ENCODE measurements around the gene C10orf90.

C10orf90 gene

DNA sequence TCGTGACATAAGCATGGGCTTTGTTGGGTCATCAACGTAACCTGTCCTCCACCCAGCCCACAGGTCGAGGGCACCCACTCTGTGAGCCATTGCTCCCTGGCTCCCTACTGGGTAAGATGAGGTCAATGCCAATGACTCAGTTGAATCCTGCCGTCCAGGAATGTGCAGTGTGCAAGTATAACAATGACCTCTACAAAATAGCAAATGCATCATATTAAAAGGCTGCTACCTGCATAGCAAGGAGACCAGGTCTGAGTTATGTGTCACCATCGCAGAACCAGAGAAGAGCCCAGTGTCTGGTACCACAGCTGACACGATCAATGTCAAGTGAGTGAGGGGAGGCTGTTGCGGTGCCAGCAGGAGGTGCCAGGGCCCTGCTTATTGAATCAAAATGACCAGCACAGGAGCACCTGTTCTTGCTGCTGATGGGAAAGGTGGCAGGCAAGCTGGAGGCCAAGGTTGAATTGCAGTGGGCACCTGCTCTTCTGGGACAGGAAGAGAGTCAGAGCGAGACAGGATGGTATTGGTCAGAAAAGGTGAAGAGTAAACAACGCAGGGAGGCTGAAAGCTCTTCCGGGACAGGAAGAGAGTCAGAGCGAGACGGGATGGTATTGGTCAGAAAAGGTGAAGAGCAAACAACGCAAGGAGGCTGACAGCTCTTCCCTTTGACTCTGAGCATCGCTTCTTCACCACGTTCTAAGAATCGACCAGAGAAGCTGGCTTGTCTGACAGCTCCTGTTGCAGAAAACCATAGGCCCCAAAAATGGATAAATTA, 173.5 kb downstream of the C10orf90 start:
- Histone ChIP-seq H3K4me3 (ENCODE audit: low read length) (no peak overlapping the region), H3K27ac (ENCODE audit: low read length) (no peak overlapping the region), H3K27me3 (ENCODE audit: control insufficient read depth, insufficient read depth, low read length) (no peaks in the 10 kb centered on the region), H3K36me3 (ENCODE audit: control insufficient read depth, low read depth, low read length) (no peaks in the 10 kb centered on the region), H3K4me1 (ENCODE audit: control insufficient read depth, low read depth, low read length) (no peaks in the 10 kb centered on the region), H3K9me3 (ENCODE audit: control insufficient read depth, low read depth, low read length) (no peaks in the 10 kb centered on the region), H3K9ac (ENCODE audit: low read length) (no peak overlapping the region)

DNA sequence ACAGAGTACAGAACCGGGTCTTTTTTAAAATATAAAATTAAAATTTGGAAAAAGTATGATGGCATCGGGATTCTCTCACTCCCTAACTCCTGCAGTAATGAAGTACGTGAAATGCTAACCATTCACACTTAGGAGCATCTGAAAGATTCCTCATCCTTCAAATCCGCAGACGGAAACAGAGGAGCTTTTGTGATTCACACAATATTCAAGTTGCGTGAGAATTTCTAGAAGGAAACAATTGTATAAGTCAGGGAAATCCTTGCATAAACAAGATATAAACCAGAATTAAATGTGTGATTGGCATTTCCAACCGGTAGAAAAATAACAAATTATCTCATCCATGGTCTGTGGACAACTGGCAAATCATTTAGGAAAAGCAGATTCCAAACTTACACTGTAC, 179.0 kb downstream of the C10orf90 start:
- H3K27ac ChIP-seq (ENCODE audit: low read length) = no peak overlapping the region
- H3K4me3 ChIP-seq (ENCODE audit: low read length) = no peak overlapping the region
- H3K27me3 ChIP-seq (ENCODE audit: control insufficient read depth, insufficient read depth, low read length) = no peaks in the 10 kb centered on the region
- H3K36me3 ChIP-seq (ENCODE audit: control insufficient read depth, low read depth, low read length) = no peaks in the 10 kb centered on the region
- no peak overlapping the region for H3K9ac ChIP-seq (ENCODE audit: low read length)
- H3K4me1 ChIP-seq (ENCODE audit: control insufficient read depth, low read depth, low read length) = no peaks in the 10 kb centered on the region
- peaks cover 6% of the 10 kb centered on the region for H3K9me3 ChIP-seq (ENCODE audit: control insufficient read depth, low read depth, low read length)

DNA sequence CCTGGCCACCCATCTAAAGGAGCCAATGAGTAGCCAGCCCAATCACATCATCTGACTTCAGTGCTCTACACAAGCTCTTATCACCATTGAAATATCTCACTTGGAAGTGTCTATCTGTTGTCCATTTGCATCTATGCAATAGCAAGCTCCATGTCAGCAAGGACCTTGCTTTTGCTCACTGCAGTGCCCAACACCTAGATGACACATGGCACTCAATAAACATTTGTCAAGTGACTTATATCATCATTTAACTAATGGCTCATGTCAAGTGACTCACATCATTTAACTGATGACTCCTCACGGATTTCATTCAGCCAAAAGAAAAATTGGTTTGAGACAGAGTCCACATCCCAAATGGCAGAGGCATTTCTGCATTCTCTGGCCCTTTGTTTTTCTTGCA, 189.3 kb downstream of the C10orf90 start:
- no peak overlapping the region for H3K27ac ChIP-seq (ENCODE audit: low read length)
- H3K9ac ChIP-seq (ENCODE audit: low read length) = no peak overlapping the region
- no peaks in the 10 kb centered on the region for H3K4me1 ChIP-seq (ENCODE audit: control insufficient read depth, low read depth, low read length)
- H3K27me3 ChIP-seq (ENCODE audit: control insufficient read depth, insufficient read depth, low read length) = no peaks in the 10 kb centered on the region
- H3K36me3 ChIP-seq (ENCODE audit: control insufficient read depth, low read depth, low read length) = no peaks in the 10 kb centered on the region
- H3K9me3 ChIP-seq (ENCODE audit: control insufficient read depth, low read depth, low read length) = no peaks in the 10 kb centered on the region
- H3K4me3 ChIP-seq (ENCODE audit: low read length) = no peak overlapping the region

DNA sequence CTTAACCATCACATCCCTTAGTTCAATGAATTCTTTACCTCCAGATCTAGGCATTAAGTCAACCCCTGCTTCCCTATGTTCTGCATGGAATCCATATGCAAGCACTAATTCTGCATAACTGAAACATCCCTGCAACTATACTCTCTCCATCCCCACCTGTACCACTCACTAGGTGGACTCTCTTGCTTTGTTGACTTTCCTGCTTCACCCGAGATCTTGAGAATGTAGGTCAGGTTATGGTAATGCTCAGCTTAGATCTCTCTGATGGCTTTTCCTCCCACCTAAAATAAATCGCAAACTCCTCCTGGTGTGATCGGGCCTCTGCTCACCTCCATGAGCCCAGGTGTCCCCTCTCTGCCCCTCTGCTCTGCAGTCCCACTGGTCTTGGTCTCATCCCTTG, 189.8 kb downstream of the C10orf90 start:
- H3K4me1 ChIP-seq (ENCODE audit: control insufficient read depth, low read depth, low read length) = no peaks in the 10 kb centered on the region
- H3K27me3 ChIP-seq (ENCODE audit: control insufficient read depth, insufficient read depth, low read length) = no peaks in the 10 kb centered on the region
- H3K36me3 ChIP-seq (ENCODE audit: control insufficient read depth, low read depth, low read length) = no peaks in the 10 kb centered on the region
- no peak overlapping the region for H3K4me3 ChIP-seq (ENCODE audit: low read length)
- H3K9me3 ChIP-seq (ENCODE audit: control insufficient read depth, low read depth, low read length) = no peaks in the 10 kb centered on the region
- no peak overlapping the region for H3K9ac ChIP-seq (ENCODE audit: low read length)
- H3K27ac ChIP-seq (ENCODE audit: low read length) = no peak overlapping the region

DNA sequence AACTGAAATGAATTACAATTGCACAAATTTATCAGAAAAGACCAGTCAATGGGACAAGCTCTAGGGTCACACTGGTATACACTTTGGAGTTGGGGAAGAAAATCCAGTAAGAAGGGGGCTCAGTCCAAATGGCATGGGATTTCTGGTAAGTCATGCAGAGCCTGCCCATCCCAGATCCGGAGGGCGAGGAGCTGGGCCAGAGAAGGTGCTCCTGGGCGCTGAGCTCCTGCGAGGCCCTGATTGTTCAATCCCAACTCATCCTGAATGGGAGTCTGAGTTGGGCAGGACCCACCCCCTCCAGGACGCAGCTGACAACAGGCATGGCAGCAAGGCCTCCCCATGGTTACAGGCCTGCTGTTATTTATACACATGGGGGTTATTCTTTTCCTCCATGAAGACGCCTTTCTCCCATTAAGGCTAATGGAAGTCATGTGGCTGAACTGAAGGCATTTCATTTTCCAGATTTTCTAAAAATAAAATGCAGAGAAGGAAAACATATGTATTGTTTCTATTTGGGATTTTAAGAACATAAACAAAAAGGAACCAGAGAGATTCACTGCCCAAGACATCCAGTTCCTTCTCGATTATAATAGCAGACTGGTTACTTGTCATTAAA, 191.1 kb downstream of the C10orf90 start:
- H3K9ac ChIP-seq (ENCODE audit: low read length) = no peak overlapping the region
- no peaks in the 10 kb centered on the region for H3K27me3 ChIP-seq (ENCODE audit: control insufficient read depth, insufficient read depth, low read length)
- no peaks in the 10 kb centered on the region for H3K9me3 ChIP-seq (ENCODE audit: control insufficient read depth, low read depth, low read length)
- no peaks in the 10 kb centered on the region for H3K4me1 ChIP-seq (ENCODE audit: control insufficient read depth, low read depth, low read length)
- H3K4me3 ChIP-seq (ENCODE audit: low read length) = no peak overlapping the region
- H3K27ac ChIP-seq (ENCODE audit: low read length) = no peak overlapping the region
- no peaks in the 10 kb centered on the region for H3K36me3 ChIP-seq (ENCODE audit: control insufficient read depth, low read depth, low read length)

DNA sequence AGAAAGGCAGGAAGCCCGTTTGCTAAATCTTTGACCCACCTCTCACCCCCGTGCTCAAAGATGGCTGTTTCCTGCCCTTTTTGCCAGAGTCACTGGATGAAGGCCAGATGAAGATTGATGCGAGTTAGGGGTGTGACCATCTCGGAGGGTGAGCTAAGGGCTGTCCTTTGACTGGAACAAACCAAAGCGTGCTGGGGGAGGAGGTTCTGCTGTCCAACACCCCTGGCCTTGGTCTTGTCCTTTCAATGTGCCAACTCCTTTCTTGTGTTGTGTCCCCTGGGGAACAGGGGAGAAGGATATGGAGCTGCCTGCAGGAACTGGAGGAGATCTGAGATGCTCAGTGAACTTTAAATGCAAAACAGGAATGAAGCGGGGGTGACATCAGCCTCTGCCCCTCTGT, 191.9 kb downstream of the C10orf90 start:
- Histone ChIP-seq H3K4me3 (ENCODE audit: low read length) (no peak overlapping the region), H3K27ac (ENCODE audit: low read length) (no peak overlapping the region), H3K9me3 (ENCODE audit: control insufficient read depth, low read depth, low read length) (no peaks in the 10 kb centered on the region), H3K36me3 (ENCODE audit: control insufficient read depth, low read depth, low read length) (no peaks in the 10 kb centered on the region), H3K27me3 (ENCODE audit: control insufficient read depth, insufficient read depth, low read length) (no peaks in the 10 kb centered on the region), H3K4me1 (ENCODE audit: control insufficient read depth, low read depth, low read length) (no peaks in the 10 kb centered on the region), H3K9ac (ENCODE audit: low read length) (no peak overlapping the region)

DNA sequence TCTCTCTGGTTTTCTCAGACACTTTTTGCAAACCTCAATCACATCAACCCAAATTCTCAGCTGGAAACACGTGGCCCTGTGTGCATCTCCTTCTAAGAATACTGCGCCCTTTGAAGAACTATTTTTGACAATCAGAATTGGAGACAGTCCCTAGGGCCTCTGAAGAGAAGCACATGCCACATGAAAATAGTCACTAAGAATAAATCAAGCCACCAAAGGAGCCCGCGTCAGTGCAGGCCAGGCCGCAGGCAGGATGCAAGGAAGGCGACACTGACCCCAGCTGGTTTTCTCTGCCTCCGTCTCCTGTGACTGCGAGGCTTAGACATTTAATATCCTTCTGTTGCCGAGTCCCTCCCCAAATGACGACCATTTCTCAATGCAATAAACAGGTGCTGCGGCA, 194.2 kb downstream of the C10orf90 start:
- Histone ChIP-seq H3K4me1 (ENCODE audit: control insufficient read depth, low read depth, low read length) (no peaks in the 10 kb centered on the region), H3K9ac (ENCODE audit: low read length) (no peak overlapping the region), H3K27ac (ENCODE audit: low read length) (no peak overlapping the region), H3K27me3 (ENCODE audit: control insufficient read depth, insufficient read depth, low read length) (no peaks in the 10 kb centered on the region), H3K36me3 (ENCODE audit: control insufficient read depth, low read depth, low read length) (no peaks in the 10 kb centered on the region), H3K9me3 (ENCODE audit: control insufficient read depth, low read depth, low read length) (no peaks in the 10 kb centered on the region), H3K4me3 (ENCODE audit: low read length) (no peak overlapping the region)

DNA sequence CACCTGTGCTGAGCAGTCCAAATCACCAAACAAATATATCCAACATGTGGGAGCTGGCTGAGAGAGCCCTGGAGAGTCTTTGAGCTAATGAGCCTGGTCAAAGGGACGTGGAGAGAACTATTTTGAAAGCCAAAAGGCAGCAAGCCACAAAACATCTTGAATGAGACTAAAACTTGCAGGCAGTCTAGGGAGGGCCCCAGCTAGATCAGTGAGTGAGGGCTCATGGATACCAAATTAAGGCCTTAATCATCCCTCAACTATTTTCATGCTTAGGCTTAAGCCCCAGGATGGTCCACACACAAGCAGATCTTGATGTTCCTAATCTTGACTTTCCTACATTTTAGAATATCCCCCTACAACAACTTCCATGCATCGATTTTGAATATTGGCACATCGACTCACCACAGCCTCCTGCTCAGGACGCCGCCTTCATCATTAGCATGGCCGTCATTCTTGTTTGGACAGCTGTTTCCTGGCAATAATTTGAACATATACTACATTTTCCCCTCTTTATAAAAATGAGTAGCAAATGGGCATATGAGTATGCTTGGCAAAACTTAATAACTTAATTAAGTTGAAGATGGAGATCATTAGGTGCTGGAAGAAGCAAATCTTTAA, 195.3 kb downstream of the C10orf90 start:
- Histone ChIP-seq H3K9ac (ENCODE audit: low read length) (no peak overlapping the region), H3K4me1 (ENCODE audit: control insufficient read depth, low read depth, low read length) (no peaks in the 10 kb centered on the region), H3K9me3 (ENCODE audit: control insufficient read depth, low read depth, low read length) (no peaks in the 10 kb centered on the region), H3K27ac (ENCODE audit: low read length) (no peak overlapping the region), H3K27me3 (ENCODE audit: control insufficient read depth, insufficient read depth, low read length) (no peaks in the 10 kb centered on the region), H3K36me3 (ENCODE audit: control insufficient read depth, low read depth, low read length) (no peaks in the 10 kb centered on the region), H3K4me3 (ENCODE audit: low read length) (no peak overlapping the region)

DNA sequence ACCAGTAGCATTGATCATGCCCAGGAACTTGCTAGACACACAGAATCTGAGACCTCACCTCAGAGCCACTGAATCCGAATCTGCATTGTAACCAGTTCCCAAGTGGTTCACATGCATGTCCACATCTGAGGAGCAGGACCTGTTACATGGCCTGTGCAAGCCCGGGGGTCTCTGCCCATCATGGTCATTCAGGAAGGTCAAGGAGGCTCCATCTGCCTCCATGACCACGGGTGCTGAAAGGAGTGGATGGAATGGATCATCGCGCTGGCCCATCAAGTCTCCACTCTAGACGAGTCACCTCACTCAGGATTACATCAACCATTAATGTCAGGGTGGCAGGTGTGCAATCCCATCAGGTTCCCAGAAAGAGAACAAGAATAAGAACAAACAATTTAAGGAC, 196.5 kb downstream of the C10orf90 start:
- Histone ChIP-seq H3K27ac (ENCODE audit: low read length) (no peak overlapping the region), H3K4me3 (ENCODE audit: low read length) (no peak overlapping the region), H3K27me3 (ENCODE audit: control insufficient read depth, insufficient read depth, low read length) (no peaks in the 10 kb centered on the region), H3K9me3 (ENCODE audit: control insufficient read depth, low read depth, low read length) (no peaks in the 10 kb centered on the region), H3K4me1 (ENCODE audit: control insufficient read depth, low read depth, low read length) (no peaks in the 10 kb centered on the region), H3K36me3 (ENCODE audit: control insufficient read depth, low read depth, low read length) (no peaks in the 10 kb centered on the region), H3K9ac (ENCODE audit: low read length) (no peak overlapping the region)

DNA sequence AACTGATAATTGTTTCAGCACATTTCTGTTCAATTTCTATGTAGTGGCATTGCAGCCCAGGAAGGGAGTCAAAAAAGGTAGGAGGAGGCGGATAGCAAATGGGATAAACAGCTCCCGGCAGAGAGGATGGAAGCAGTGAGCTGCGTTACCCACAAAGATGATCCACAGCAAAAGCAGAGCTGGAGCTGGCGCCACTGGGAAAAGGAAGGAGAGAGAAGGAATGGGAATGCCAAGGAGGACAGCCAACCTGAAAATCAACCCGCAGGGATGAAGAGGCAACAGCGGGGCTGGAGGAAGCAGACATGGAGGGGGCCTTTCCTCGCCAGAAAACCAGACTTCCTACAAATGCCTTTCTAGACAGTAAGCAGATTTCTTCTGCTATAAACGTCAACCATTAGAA, 199.5 kb downstream of the C10orf90 start:
- H3K4me1 ChIP-seq (ENCODE audit: control insufficient read depth, low read depth, low read length) = no peaks in the 10 kb centered on the region
- H3K4me3 ChIP-seq (ENCODE audit: low read length) = no peak overlapping the region
- H3K27ac ChIP-seq (ENCODE audit: low read length) = no peak overlapping the region
- no peak overlapping the region for H3K9ac ChIP-seq (ENCODE audit: low read length)
- H3K27me3 ChIP-seq (ENCODE audit: control insufficient read depth, insufficient read depth, low read length) = no peaks in the 10 kb centered on the region
- no peaks in the 10 kb centered on the region for H3K9me3 ChIP-seq (ENCODE audit: control insufficient read depth, low read depth, low read length)
- no peaks in the 10 kb centered on the region for H3K36me3 ChIP-seq (ENCODE audit: control insufficient read depth, low read depth, low read length)

DNA sequence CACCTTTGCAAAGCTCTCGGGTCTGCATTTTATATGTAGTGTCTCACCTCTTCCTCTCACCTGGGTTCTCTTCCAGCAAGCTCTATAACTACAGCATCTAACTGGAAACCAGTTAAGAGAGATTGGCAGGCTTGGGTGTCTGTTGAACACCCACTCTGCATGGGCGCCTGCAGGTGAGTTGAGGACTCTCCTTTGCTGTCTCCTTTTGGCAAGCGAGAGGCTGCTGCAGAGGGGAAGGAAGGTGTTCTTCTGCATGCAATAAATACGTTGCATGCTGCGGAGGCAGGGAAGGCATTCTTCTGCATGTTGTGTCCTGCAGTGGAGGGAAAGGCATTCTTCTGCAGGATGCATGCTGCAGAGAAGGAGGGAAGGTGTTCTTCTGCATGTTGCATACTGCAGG, 200.8 kb downstream of the C10orf90 start:
- H3K36me3 ChIP-seq (ENCODE audit: control insufficient read depth, low read depth, low read length) = no peaks in the 10 kb centered on the region
- no peak overlapping the region for H3K4me3 ChIP-seq (ENCODE audit: low read length)
- H3K27ac ChIP-seq (ENCODE audit: low read length) = no peak overlapping the region
- H3K9me3 ChIP-seq (ENCODE audit: control insufficient read depth, low read depth, low read length) = no peaks in the 10 kb centered on the region
- H3K9ac ChIP-seq (ENCODE audit: low read length) = no peak overlapping the region
- H3K27me3 ChIP-seq (ENCODE audit: control insufficient read depth, insufficient read depth, low read length) = no peaks in the 10 kb centered on the region
- H3K4me1 ChIP-seq (ENCODE audit: control insufficient read depth, low read depth, low read length) = no peaks in the 10 kb centered on the region

Measured in iPS-18a (cell line).